HG03575 (cell line): Measurements from ENCODE around the gene TFAM.
"Not testable (repeated sequence)": the region's sequence is repeated elsewhere in the genome, so short reads cannot be mapped to it uniquely, and the experiment has no call there.

ENCODE experiments used
- ATAC-seq: cut with Tn5 transposase; IDR thresholded peaks from one replicate; pipeline ENCODE4 v1.9.1; 2021; ENCODE audit not compliant: unreplicated experiment, insufficient number of reproducible peaks, low FRiP score; ENCODE audit errors: extremely low read depth

Gene TFAM

DNA sequence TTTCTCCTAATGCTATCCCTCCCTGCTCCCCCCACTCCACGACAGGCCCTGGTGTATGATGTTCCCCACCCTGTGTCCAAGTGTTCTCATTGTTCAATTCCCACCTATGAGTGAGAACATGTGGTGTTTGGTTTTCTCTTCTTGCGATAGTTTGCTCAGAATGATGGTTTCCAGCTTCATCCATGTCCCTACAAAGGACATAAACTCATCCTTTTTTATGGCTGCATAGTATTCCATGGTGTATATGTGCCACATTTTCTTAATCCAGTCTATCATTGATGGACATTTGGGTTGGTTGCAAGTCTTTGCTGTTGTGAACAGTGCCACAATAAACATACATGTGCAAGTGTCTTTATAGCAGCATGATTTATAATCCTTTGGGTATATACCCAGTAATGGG lies 32.7 kb downstream of the TFAM start:
- not testable (repeated sequence) for ATAC-seq

DNA sequence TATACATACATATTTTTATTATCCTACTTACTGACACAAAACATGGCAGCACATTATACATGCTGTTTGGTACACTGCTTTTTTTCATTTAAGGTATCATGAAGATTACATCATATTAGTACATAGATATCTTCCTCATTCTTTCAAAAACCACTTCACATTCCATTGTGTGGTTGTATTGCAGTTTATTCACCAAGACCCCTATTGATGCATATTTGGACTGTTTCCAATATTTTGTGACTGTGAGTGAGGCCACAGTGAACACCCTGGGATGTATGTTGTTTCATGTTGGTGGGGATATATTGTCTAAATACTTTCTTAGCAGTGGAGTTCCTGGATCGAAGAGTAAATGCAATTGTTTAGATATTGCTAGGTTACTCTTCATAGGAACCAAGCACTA lies 39.0 kb downstream of the TFAM start:
- no peak for ATAC-seq

DNA sequence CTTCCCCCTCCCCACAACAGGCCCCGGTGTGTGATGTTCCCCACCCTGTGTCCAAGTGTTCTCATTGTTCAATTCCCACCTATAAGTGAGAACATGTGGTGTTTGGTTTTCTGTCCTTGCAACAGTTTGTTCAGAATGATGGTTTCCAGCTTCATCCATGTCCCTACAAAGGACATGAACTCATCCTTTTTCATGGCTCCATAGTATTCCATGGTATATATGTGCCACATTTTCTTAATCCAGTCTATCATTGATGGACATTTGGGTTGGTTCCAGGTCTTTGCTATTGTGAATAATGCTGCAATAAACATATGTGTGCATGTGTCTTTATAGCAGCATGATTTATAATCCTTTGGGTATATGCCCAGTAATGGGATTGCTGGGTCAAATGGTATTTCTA lies 43.2 kb downstream of the TFAM start:
- ATAC-seq, result not testable (repeated sequence)

DNA sequence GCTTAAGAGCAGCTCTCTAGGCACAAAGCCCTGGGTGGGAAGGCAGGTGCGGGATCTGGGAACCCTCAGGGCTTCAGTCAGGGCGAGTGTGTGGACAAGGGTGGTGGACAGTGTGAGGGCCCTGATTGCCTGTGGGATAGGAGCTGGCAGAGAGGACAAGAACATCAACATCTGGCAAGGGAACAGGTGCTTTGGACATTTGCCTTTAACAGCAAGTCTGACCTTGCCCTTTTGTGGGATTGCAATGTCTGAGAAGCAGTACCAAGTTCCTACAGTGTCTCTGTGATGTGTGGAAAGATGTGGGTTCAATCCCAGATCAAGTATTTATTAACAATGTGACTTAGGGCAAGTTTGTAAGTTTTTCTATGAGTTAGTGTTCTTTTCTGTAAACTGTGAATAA lies 46.7 kb downstream of the TFAM start:
- ATAC-seq, result no peak

DNA sequence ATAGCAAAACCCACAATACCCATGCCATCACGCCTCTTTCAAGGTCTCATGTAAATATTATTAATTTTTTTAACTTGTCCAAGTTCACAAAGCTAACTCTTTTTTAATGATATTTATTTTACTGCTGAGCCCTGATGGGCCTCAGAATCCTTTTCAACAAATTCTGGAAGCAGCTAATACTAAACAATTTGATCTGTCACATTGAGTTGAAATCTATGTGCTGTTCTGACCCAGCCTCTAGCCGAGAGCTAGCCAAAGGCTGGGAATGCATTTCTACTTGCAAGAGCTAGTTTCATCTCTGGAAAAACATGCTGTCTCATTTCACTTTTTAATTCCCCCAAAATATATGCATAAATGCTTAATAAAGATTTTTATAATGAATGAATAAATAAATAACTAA lies 47.9 kb downstream of the TFAM start:
- no peak for ATAC-seq

DNA sequence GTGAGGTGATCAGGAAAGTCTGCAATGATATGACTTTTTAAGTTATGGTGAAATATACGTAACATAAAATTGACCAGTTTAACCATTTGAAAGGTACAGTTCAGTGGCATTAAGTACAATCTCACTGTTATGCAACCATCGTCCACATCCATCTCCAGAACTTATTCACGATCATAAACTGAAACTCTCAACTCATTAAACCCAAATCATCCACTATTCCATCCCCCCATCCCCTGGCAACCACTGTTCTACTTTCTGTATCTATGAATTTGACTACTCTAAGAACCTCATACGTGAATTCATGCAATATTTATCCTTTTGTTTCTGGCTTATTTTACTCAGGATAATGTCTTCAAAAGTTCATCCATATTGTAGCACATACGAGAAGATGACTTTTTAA lies 48.4 kb downstream of the TFAM start:
- no peak for ATAC-seq

DNA sequence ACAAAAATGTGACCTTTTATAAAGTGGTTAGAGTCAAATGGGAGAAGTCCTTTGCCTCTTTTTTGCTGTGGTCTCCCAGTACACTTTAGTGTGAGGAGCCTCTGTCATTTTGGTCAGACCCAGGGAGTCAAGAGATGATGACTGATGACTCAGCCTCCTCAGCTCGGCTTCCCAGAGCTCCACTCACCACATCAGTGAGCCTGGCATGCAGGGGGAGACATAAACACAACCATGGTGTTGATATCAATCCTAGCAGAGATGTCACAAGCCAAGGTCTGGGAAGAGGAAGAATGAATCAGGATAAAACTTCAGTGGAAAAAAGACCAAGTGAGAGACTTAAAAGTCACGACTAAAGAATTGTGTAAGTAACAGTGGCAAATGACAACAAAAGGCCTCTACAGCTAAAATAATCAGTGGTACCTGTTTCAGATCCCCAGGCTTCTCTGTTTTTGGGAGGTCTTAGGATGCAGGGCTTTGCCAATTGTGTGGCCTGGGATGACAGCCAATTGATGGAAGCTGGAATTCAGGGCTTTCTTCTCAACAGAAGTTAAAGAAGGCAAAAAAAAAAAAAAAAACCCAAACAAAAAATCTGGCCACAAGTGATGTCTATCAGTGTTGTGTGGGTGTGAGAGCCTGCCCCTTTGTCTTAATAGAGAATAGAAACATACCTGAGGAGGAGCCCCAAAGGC lies 50.2 kb downstream of the TFAM start:
- no peak for ATAC-seq

DNA sequence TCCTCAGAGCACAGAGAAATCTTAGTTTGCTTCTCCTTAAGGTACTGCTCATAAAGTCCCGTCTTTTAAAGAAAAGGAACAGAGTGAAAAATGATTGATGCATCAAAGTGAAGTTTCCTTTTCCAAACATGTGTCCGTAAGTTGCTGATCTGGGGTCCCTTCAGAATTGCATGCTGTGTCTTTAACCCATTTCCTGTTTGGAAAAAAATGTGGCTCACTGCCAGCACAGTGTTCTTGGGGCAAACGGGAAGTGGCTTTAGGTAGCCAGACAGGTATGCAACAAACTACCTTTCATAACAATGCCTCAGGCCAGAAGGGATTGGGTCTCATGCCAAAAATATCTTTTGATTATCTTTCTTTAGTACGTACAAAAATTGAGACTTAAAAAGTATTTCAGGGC lies 50.9 kb downstream of the TFAM start:
- no peak for ATAC-seq

DNA sequence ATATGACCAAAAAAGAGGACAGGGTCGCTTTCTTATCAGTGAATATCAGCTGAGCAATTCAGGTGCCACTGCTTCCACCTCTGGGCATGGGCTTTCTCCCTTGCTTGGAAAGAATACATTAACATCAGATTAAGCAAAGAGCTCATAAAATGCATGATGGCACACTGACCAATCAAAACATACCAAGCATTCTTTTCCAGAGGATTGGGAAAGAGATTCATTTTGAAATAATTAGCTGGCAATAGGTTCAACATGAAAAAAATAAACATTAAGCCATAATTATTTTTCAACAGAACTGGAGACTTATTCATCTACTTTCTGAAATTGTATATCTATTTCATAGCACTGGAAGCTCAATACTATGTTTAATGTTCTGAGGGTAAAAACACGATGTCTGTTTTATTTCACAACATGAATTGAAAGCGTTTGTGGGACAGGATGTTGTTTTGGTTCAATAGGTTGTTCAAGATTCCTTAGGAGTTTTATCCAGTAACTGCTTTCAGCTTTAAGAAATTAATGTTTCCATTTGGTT lies 53.2 kb downstream of the TFAM start:
- no peak for ATAC-seq

DNA sequence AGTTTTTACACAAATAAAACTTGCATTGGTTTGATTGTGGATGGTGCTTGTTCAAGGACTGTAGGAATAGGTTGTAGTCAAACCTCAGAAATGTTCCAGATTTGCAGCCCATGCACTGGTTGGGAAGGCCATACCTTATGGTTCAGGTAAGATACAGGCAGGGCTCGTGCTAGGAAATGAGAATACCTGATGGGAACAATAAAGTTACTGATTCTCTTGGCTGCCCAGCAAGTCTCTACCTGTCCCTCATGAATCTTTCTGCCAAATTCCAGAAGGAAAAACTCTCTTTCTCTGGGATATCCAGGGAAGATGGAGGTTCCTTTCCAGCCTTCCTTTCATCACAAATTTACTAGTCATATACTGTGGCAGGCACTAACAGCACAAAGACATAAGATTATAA lies 53.8 kb downstream of the TFAM start:
- ATAC-seq, result no peak

DNA sequence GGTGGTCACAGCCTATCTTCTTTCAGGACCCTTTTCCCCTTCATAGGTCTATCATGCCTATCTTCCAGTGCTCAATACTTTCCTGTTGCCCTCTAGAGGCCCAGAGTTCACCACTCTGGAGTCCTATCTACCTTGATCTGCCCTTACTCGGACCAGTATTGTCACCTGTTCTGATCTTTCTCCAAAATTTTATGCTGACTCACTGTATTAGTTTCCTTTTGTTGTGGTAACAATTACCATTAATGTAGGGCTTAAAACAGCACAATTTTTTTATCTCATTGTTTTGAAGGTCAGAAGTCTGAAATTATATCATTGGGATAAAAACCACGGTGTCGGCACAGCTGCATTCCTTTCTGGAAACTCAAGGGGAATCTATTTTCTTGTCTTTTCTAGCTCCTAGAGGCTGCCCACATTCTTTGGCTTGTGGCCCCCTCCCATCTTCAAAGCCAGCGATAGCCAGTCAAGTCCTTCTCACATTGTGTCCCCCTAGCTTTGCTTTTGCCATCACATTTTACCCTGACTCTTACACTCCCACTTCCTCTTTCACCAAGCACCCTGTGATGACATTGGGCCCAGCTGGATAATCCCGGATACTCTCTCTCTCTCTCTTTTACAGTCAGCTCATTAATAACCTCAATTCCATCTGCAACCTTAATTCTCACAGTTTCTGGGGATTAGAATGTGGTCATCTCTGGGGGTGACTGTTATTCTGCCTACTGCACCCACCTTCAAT lies 54.6 kb downstream of the TFAM start:
- ATAC-seq, result no peak

DNA sequence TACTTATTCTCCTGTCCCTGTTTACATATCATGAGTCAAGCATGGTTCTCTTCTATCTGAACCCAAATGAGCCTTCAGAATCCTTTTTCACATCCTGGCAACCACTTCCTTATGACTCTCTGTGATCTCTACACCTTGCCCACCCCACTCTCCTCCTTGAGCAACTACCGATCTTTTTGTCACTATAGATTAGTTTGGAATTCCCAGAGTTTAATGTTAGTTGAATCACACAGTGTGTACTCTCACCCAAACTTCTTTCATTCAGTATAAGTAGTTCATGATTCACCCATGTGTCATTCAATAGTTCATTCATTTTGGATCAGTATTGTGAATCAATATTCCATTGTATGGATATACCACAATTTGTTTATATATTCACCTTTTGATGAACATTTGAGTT lies 55.3 kb downstream of the TFAM start:
- ATAC-seq, result no peak

DNA sequence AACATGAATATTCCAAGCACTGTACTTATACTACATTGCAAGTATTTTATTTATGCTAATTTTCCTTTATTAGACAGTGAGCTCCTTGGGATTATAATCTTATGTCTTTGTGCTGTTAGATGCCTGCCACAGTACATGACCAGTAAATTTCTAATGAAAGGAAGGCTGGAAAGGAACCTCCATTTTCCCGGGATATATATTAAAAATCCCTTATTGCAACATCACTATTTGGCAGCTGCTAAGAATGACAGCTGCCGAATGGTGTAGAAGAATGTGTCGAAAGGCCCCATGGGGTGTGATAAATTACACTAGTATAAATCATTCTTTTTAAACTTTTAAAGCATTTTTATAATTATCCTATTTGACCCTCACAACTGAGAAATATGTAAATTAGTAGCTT lies 59.1 kb downstream of the TFAM start:
- no peak for ATAC-seq

DNA sequence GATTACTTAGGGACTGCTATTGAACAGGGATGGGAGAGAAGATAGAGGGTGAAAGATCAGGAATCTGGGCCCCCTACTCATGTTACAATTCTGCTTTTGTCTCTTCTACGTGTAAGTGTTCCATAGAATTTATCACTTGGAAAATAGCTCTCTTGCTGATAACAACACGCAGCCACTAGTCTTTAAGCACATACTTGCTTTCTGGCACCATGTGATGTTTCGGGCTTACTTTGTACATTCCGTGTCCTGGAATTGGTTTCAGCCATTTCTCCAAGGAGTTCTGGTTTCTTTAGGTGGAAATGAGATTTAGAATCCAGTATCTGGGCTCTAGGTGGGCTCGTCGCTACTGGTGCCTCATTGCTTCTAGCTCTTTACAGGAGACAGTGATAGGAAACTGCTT lies 59.7 kb downstream of the TFAM start:
- no peak for ATAC-seq

DNA sequence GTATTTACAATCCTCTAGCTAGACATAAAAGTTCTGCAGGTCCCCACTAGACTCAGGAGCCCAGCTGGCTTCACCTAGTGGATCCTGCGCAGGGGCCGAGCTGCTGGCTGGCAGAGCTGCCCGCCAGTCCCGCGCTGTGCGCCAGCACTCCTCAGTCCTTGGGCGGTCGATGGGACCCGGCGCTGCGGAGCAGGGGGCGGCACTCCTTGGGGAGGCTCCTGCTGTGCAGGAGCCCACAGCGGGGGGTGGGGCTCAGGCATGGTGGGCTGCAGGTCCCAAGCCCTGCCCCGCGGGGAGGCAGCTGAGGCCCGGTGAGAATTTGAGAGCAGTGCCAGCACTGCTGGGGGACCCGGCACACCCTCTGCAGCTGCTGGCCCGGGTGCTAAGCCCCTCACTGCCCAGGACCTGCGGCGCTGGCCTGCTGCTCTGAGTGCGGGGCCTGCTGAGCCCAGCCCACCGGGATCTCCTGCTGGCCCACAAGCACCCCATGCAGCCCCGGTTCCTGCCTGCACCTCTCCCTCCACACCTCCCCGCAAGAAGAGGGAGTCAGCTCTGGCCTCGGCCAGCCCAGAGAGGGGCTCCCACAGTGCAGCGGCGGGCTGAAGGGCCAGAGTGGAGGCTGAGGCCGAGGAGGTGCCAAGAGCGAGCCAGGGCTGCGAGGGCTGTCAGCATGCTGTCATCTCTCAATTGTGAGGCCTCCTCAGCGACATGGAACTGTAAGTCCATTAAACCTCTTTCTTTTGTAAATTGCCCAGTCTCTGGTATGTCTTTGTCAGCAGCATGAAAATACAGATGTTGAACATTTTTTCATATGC lies 63.1 kb downstream of the TFAM start:
- ATAC-seq, result no peak
